Esophagus squamous epithelium (tissue), 5 donors: ENCODE results near the gene RHBDD3. TPM values are rescaled to one million over a fixed set of nuclear protein-coding genes. Genes with fewer than 3 reads are reported as not detected.

Source experiments
- DNase-seq: peaks from one replicate; lab custom pipeline; 2025; lab: John Stamatoyannopoulos, UW
- H3K27ac ChIP-seq, 4 donors: fragments of 200-600 bp; sonication (generic); one replicate each; pipeline ENCODE4 v1.5.1; 2016 to 2019; ENCODE audit warnings: mild to moderate bottlenecking in 1 of 4
- H3K27me3 ChIP-seq, 4 donors: fragments of 200-600 bp; sonication (generic); 1 replicate in 3 of 4; 2 replicates in 1 of 4; pipeline versions ENCODE4 v1.5.1 to v1.6.0; 2017 to 2021; ENCODE audit warnings: antibody characterized with exemption in 1 of 4
- H3K36me3 ChIP-seq, 3 donors: fragments of 200-600 bp; sonication (generic); one replicate each; pipeline ENCODE4 v1.5.1; 2016 to 2019
- H3K4me1 ChIP-seq, 3 donors: fragments of 200-600 bp; sonication (generic); one replicate each; pipeline ENCODE4 v1.5.1; 2017 to 2019
- H3K4me3 ChIP-seq, 4 donors: fragments of 200-600 bp; sonication (generic); 1 replicate in 3 of 4; 2 replicates in 1 of 4; pipeline ENCODE4 v1.5.1; 2016 to 2019; ENCODE audit warnings: mild to moderate bottlenecking in 2 of 4, moderate library complexity in 1 of 4
- H3K9me3 ChIP-seq, 3 donors: fragments of 200-600 bp; sonication (generic); one replicate each; pipeline ENCODE4 v1.5.1; 2016 to 2019
- POLR2A ChIP-seq, 4 donors: fragments of 450-650 bp; IDR thresholded peaks; one replicate each; pipeline ENCODE4 v1.6.1; 2017; ENCODE audit warnings: antibody characterized with exemption in 4 of 4, mild to moderate bottlenecking in 4 of 4, moderate library complexity in 3 of 4
- WGBS, 2 donors: methylation state at CpG; one replicate each; pipeline ENCODE4 v1.1.5; 2018; 5-methylcytosine and 5-hydroxymethylcytosine counted together
- intact Hi-C: fragments of 100-400 bp; cut with DNase I; formaldehyde crosslinking; loops from one replicate; pipeline ENCODE4 v1.15.0; 2022
- total RNA-seq, 4 donors: library from RNA; depleted of rRNA; stranded (reverse); fragments of >200 nt; gene quantifications; one replicate each; pipeline ENCODE4 v1.1.0, GENCODE V29; 2016
- TF ChIP-seq, protein P1 (sequence below), 6 experiments: fragments of 450-650 bp in 4 of 6; fragments of 200-600 bp in 2 of 6; sonication (generic) in 2 of 6; IDR thresholded peaks; one replicate each; pipeline ENCODE4 v1.5.1; 2016 to 2019; ENCODE audit warnings: antibody characterized with exemption in 6 of 6, mild to moderate bottlenecking in 4 of 6, moderate library complexity in 4 of 6
- donor health status: DM: yes; HTN: yes; CAD: no.

Gene RHBDD3
- total RNA-seq, 4 donors from 2014 or later = 14.3 to 28.2 (median 20.1) TPM

DNA sequence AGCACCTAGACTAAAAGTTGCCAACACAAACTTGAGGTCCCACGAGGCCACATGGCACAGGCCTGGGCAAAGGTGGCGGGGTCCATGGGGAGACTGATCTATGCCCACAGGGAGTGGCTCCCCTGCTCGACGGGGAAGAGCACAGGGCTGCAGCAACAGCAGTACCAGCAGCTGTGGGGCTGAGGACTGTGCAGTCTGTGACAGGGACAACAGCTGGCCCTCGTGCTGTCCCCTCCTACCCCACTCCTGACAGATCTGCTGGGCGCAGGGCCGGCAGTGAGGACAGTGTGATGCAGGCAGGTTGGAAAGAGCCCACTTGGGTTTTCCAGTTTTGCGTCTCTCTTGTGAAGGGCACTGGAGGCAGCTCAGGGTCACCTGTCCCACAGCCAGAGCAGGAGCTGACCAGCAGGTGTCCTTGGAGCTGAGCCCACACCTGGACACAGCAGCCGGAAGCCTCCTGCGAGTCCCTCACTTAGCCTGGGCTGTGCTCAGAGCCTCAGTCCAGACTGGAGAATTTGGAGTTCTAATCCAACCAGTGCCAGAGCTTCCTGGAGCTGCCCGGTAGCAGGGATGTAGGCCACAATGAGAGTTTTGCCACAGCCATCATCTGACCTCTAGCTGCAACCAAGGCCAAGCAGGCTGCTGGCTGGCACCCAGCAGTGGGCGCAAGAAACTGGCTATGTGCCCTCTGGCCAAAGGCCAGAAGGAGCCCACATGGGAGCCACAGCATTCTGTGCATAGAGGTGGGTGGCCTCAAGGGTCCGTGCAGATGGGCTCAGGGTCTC lies 35.1 kb upstream of the RHBDD3 start:
- TF ChIP-seq POLR2A (IDR thresholded peaks at IDR 0.05) = no peak
- TF ChIP-seq, protein P1, sequence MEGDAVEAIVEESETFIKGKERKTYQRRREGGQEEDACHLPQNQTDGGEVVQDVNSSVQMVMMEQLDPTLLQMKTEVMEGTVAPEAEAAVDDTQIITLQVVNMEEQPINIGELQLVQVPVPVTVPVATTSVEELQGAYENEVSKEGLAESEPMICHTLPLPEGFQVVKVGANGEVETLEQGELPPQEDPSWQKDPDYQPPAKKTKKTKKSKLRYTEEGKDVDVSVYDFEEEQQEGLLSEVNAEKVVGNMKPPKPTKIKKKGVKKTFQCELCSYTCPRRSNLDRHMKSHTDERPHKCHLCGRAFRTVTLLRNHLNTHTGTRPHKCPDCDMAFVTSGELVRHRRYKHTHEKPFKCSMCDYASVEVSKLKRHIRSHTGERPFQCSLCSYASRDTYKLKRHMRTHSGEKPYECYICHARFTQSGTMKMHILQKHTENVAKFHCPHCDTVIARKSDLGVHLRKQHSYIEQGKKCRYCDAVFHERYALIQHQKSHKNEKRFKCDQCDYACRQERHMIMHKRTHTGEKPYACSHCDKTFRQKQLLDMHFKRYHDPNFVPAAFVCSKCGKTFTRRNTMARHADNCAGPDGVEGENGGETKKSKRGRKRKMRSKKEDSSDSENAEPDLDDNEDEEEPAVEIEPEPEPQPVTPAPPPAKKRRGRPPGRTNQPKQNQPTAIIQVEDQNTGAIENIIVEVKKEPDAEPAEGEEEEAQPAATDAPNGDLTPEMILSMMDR (IDR thresholded peaks at IDR 0.05) = no peak
- peak overlapping the region in 2 of 4 donors; percentile 25 to 29 for H3K27ac ChIP-seq
- H3K36me3 ChIP-seq = peaks cover 19 to 40% (median 25%) of the 10 kb centered on the region in 3 donors
- no peak for DNase-seq
- H3K27me3 ChIP-seq = no peaks in the 10 kb centered on the region
- H3K4me1 ChIP-seq = peaks cover 18 to 48% (median 19%) of the 10 kb centered on the region in 3 donors
- intact Hi-C loops = no loop called here
- H3K4me3 ChIP-seq = no peak overlapping the region
- H3K9me3 ChIP-seq = no peaks in the 10 kb centered on the region
- 31 to 49% methylated on average over 5 to 8 of the region's 13 CpGs for WGBS, 2 donors

- H3K27me3 ChIP-seq = no peaks in the 10 kb centered on the region
- peak overlapping the region in 2 of 4 donors; percentile 25 to 29 for H3K27ac ChIP-seq
- no peak for DNase-seq
- peaks cover 14 to 43% (median 15%) of the 10 kb centered on the region in 3 donors for H3K4me1 ChIP-seq
- H3K36me3 ChIP-seq = peaks cover 24 to 45% (median 30%) of the 10 kb centered on the region in 3 donors
- WGBS, 2 donors = 50% methylated on average over 2 of the region's 2 CpGs; no CpG with 5 or more reads in 1 of the 2 donors
- intact Hi-C loops = no loop called here
- H3K4me3 ChIP-seq = no peak overlapping the region
- TF ChIP-seq, protein P1 (IDR thresholded peaks at IDR 0.05) = no peak
- TF ChIP-seq POLR2A (IDR thresholded peaks at IDR 0.05) = no peak
- H3K9me3 ChIP-seq = no peaks in the 10 kb centered on the region
Observed at GRCh38 chr22:29302402-29302680, 34.6 kb upstream of the RHBDD3 start.

DNA sequence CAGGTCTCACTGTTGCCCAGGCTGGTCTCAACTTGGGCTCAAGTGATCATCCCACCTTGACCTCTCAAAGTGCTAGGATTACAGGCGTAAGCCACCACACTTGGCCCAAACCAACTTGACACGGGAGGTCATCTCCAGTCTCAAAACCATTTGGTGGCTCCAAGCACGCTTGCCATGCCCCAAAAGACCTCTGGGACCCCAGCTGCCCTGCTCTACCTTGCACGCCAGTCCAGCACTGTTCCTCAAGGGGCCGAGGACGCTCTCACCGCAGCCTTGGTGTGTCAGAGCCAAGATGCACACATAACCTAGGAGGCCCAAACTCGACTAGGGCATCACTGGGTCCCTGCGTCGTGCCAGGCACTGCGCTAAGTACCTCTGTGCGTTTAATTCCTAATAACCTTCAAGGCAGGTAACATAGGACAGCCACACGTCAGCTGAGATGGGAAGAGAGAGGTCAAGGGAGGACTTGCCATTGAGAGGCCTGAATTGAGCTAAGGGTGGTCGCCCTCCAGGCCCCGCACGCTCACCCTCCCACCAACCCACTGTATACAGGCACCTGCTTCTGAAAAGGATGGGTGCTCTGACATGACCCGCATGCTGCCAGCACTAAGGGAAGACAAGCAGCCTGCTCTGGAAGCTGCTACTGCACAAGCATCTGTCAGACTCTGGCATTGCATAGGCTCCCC lies 34.1 kb upstream of the RHBDD3 start:
- no peaks in the 10 kb centered on the region for H3K27me3 ChIP-seq
- H3K4me3 ChIP-seq = no peak overlapping the region
- DNase-seq = no peak
- no peak for TF ChIP-seq POLR2A (IDR thresholded peaks at IDR 0.05)
- TF ChIP-seq, protein P1 (IDR thresholded peaks at IDR 0.05) = no peak
- peaks cover 14 to 39% (median 15%) of the 10 kb centered on the region in 3 donors for H3K4me1 ChIP-seq
- WGBS, 2 donors = 77 to 87% methylated on average over 5 to 12 of the region's 17 CpGs
- H3K36me3 ChIP-seq = peaks cover 29 to 50% (median 35%) of the 10 kb centered on the region in 3 donors
- no peaks in the 10 kb centered on the region for H3K9me3 ChIP-seq
- intact Hi-C loops = no loop called here
- H3K27ac ChIP-seq = peak overlapping the region in 1 of 4 donors; percentile 29

DNA sequence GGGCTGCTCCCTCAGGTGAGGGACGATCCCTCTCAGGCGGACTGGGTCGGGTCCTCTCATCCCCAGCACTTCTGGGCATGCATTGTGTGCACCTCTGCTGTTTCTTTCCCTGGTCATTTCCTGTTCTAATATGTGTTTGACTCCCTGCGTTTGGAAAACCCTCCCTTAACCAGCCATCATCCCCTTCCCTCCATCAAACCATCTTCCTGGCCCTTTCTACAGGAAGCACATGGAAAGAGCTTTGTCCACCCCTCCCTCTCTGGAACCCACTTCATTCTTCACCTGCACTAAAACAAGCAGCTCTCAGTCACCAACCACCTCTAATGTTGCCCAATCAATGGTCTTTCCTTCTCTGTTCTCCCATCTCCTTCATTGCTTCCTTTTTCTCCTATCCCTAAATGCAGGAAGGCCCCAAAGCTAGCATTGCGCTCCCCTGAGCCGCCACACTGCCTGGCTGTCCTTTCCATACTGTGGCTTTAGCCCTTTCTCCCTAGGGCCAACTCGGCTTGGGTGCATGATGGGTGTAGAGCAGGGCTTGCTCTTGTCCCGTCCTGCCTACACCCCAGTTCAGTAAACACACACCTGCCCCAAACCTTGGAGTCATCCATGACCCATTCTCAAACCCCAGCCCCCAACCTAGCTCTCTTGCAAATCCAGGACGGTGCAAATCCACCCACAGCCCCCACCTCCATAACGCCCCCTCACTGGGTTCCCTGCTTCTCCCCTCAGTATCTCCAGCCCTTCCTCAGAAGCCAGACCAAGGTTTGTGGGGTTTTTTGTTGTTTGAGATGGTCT lies 33.2 kb upstream of the RHBDD3 start:
- no peak overlapping the region for H3K4me3 ChIP-seq
- no peak for TF ChIP-seq POLR2A (IDR thresholded peaks at IDR 0.05)
- TF ChIP-seq, protein P1 (IDR thresholded peaks at IDR 0.05) = no peak
- DNase-seq = no peak
- no peaks in the 10 kb centered on the region for H3K27me3 ChIP-seq
- H3K27ac ChIP-seq = no peak overlapping the region
- 53 to 59% methylated on average over 10 of the region's 10 CpGs for WGBS, 2 donors
- H3K36me3 ChIP-seq = peaks cover 37 to 58% (median 43%) of the 10 kb centered on the region in 3 donors
- H3K9me3 ChIP-seq = no peaks in the 10 kb centered on the region
- intact Hi-C loops = no loop called here
- peaks cover 9 to 31% (median 15%) of the 10 kb centered on the region in 3 donors for H3K4me1 ChIP-seq
